Activated naive CD4-positive, alpha-beta T cell (primary cell): ENCODE measurements around the gene MYO3A.

Experiments used
- DNase-seq, 4 experiments: peaks; one replicate each; lab custom pipeline; 2025; lab: John Stamatoyannopoulos, UW

The MYO3A gene

GRCh38 chr10:26214004-26214403 is 280.0 kb downstream of the MYO3A start:
- no peak for DNase-seq

GRCh38 chr10:26214551-26215395 is 280.7 kb downstream of the MYO3A start:
- DNase-seq: no peak

- DNase-seq: no peak
Measured at GRCh38 chr10:26215396-26215934, 281.4 kb downstream of the MYO3A start.

GRCh38 chr10:26215935-26216584 is 282.0 kb downstream of the MYO3A start:
- DNase-seq: no peak

GRCh38 chr10:26216585-26217395 is 282.8 kb downstream of the MYO3A start, which contains the start of gene GAD2:
Gene GAD2 (plus strand): TSS chr10:26216774. CDS start chr10:26216810, 36 bp downstream.
- DNase-seq: no peak

GRCh38 chr10:26217396-26218086 is 283.5 kb downstream of the MYO3A start:
- DNase-seq: no peak

- no peak for DNase-seq
Measured at GRCh38 chr10:26219676-26220075, 285.6 kb downstream of the MYO3A start.

GRCh38 chr10:26220901-26221300 is 286.9 kb downstream of the MYO3A start:
- DNase-seq: no peak

- DNase-seq: no peak
Measured at GRCh38 chr10:26221541-26221940, 287.5 kb downstream of the MYO3A start.

GRCh38 chr10:26222563-26222962 is 288.5 kb downstream of the MYO3A start:
- DNase-seq: no peak

- DNase-seq: no peak
Measured at GRCh38 chr10:26225322-26225721, 291.3 kb downstream of the MYO3A start.

GRCh38 chr10:26227786-26228185 is 293.8 kb downstream of the MYO3A start:
- DNase-seq: no peak

GRCh38 chr10:26232174-26232573 is 298.1 kb downstream of the MYO3A start:
- no peak for DNase-seq

GRCh38 chr10:26235761-26236160 is 301.7 kb downstream of the MYO3A start:
- no peak for DNase-seq

GRCh38 chr10:26238378-26238777 is 304.3 kb downstream of the MYO3A start:
- no peak for DNase-seq

- no peak for DNase-seq
Measured at GRCh38 chr10:26242706-26243350, 308.8 kb downstream of the MYO3A start.

GRCh38 chr10:26243351-26243720 is 309.3 kb downstream of the MYO3A start:
- no peak for DNase-seq

GRCh38 chr10:26249681-26250080 is 315.7 kb downstream of the MYO3A start:
- DNase-seq: no peak

- no peak for DNase-seq
Measured at GRCh38 chr10:26251925-26252324, 317.9 kb downstream of the MYO3A start.

- no peak for DNase-seq
Measured at GRCh38 chr10:26254616-26255015, 320.6 kb downstream of the MYO3A start.

- DNase-seq: no peak
Measured at GRCh38 chr10:26259341-26259740, 325.3 kb downstream of the MYO3A start.
